ENCODE results near the gene BCOR.
A peak's percentile ranks its signal among the peaks of the same experiment; 100 is the strongest.

BCOR gene

GRCh38 chrX:40106676-40107290, 9.0 kb upstream of the BCOR start:
- H3K4me3 ChIP-seq: peak overlapping the region; percentile 69
- TF ChIP-seq Cebpa-rat (IDR thresholded peaks at IDR 0.05): no peak
- peak overlapping the region; percentile 72 for H3K9ac ChIP-seq
- peaks cover 5% of the 10 kb centered on the region for H3K27me3 ChIP-seq
- H3K27ac ChIP-seq: peak overlapping the region; percentile 82
- peaks cover 70% of the 10 kb centered on the region for H3K4me1 ChIP-seq
- H3K4me2 ChIP-seq: peak overlapping the region; percentile 87
- peaks cover 93% of the 10 kb centered on the region for H4K20me1 ChIP-seq
- H3K36me3 ChIP-seq: peaks cover 9% of the 10 kb centered on the region; the same call in 1 of the 2 replicates
- H3K9me3 ChIP-seq: peaks cover 73% of the 10 kb centered on the region

- peak overlapping the region; percentile 69 for H3K4me3 ChIP-seq
- peaks cover 93% of the 10 kb centered on the region for H4K20me1 ChIP-seq
- H3K9ac ChIP-seq: peak overlapping the region; percentile 77
- peaks cover 9% of the 10 kb centered on the region; the same call in 1 of the 2 replicates for H3K36me3 ChIP-seq
- H3K4me2 ChIP-seq: peak overlapping the region; percentile 89
- H3K4me1 ChIP-seq: peaks cover 70% of the 10 kb centered on the region
- H3K27ac ChIP-seq: peak overlapping the region; percentile 84
- TF ChIP-seq Cebpa-rat (IDR thresholded peaks at IDR 0.05): no peak
- H3K9me3 ChIP-seq: peaks cover 76% of the 10 kb centered on the region
- H3K27me3 ChIP-seq: peaks cover 12% of the 10 kb centered on the region
Observed at GRCh38 chrX:40105835-40106675, 8.3 kb upstream of the BCOR start.

DNA sequence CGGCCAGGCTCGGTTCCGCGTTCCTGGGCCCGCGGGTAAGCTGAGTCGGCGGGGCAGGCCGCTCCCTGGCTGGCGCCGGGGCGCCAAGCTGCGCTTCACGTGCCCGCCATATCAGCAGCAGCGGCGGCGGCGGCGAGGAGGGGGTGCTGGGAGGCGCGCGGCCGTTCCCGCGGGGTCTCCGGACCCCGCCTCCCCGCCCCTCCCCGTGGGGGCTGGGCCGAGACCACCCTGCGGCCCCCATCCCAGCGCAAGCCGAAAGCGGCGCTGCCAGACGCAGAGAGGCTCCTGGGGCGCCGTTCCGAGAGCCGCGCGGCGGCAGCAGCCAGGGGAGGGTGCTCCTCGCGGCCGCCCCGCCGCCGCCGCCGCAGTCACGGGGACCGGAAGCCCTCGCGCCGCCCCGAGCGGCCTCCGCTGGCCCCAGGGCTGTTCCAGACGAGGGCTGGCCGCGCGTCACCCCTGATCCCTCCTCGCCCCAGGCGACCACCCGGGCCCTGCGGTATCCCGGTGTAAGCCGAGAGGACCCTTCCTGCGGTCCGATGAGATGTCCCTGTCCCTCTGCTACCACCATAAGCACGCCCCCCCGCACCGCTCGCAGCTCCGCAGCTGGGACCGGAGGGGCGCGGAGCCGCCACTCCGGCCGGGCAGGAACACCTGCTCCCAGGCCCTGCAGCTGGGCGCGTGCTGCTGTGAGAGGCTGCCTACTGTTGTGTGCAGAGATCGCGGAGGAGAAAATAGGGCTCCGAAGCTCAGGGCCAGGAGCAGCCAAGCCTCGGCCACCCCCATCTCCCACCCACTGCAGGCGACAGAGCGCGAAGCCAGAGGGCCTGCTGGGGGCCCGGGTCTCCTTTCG, 7.5 kb upstream of the BCOR start:
- H4K20me1 ChIP-seq: peaks cover 93% of the 10 kb centered on the region
- peak overlapping the region; percentile 89 for H3K4me2 ChIP-seq
- H3K9ac ChIP-seq: peak overlapping the region; percentile 77
- peaks cover 9% of the 10 kb centered on the region; the same call in 1 of the 2 replicates for H3K36me3 ChIP-seq
- H3K4me1 ChIP-seq: peaks cover 73% of the 10 kb centered on the region
- peaks cover 76% of the 10 kb centered on the region for H3K9me3 ChIP-seq
- H3K4me3 ChIP-seq: peak overlapping the region; percentile 69
- peak overlapping the region; percentile 84 for H3K27ac ChIP-seq
- peaks cover 16% of the 10 kb centered on the region for H3K27me3 ChIP-seq
- no peak for TF ChIP-seq Cebpa-rat (IDR thresholded peaks at IDR 0.05)

- Histone ChIP-seq H3K4me1 (peaks cover 77% of the 10 kb centered on the region), H3K9me3 (peaks cover 78% of the 10 kb centered on the region)
Observed at GRCh38 chrX:40104630-40104984, 6.8 kb upstream of the BCOR start.

DNA sequence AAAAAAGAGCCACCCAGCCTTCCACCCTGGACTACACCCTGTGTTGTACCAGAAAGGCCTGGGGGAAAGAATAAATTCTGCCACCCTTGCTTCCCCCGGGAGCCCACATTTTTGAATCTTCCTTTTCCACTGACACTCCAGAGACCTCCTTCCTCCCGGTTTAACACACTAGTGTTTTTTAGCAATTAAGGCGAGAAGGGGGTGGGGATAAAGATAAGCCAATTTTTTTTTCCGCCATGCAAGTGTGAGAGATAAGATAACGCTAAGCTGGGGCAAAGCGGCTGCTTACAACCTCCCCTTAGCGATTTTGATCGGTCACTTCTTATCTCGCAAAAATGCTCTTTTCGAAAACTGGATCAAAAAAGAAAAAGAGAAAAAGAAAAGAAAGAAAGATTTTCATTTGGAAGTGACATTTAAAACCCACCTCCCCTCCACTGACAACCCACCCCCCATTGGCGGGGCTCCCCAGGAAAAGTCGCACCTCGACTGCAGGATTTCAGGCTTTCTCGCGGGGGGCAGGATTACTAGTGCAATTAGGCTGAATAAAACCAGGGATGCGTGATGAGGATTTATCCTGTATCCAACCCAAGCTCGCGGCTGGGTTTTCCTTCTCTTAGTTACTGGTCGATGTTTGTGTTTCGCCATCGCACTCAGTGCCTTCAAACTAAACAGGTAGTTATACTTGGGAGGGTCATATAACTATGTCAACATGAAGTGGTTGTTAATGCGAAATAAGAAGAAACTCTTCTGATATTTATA, 6.0 kb upstream of the BCOR start:
- Histone ChIP-seq H3K4me2 (peak overlapping the region; percentile 89), H3K36me3 (peaks cover 9% of the 10 kb centered on the region; the same call in 1 of the 2 replicates), H3K9ac (0 out of 2 replicates have a peak overlapping the region, but pooled peaks have one; percentile 34), H3K27ac (no peak overlapping the region), H4K20me1 (peaks cover 91% of the 10 kb centered on the region), H3K9me3 (peaks cover 71% of the 10 kb centered on the region), H3K4me1 (peaks cover 82% of the 10 kb centered on the region), H3K4me3 (no peak overlapping the region), H3K27me3 (peaks cover 16% of the 10 kb centered on the region)
- TF ChIP-seq Cebpa-rat (IDR thresholded peaks at IDR 0.05): no peak

More at GRCh38 chrX:40104630-40104984, 6.8 kb upstream of the BCOR start:
- Histone ChIP-seq H3K27ac (peak overlapping the region; percentile 84), H3K9ac (peak overlapping the region; percentile 77), H3K4me2 (peak overlapping the region; percentile 89), H3K36me3 (peaks cover 9% of the 10 kb centered on the region; the same call in 1 of the 2 replicates), H3K27me3 (peaks cover 16% of the 10 kb centered on the region), H4K20me1 (peaks cover 93% of the 10 kb centered on the region), H3K4me3 (peak overlapping the region; percentile 69)
- no peak for TF ChIP-seq Cebpa-rat (IDR thresholded peaks at IDR 0.05)

DNA sequence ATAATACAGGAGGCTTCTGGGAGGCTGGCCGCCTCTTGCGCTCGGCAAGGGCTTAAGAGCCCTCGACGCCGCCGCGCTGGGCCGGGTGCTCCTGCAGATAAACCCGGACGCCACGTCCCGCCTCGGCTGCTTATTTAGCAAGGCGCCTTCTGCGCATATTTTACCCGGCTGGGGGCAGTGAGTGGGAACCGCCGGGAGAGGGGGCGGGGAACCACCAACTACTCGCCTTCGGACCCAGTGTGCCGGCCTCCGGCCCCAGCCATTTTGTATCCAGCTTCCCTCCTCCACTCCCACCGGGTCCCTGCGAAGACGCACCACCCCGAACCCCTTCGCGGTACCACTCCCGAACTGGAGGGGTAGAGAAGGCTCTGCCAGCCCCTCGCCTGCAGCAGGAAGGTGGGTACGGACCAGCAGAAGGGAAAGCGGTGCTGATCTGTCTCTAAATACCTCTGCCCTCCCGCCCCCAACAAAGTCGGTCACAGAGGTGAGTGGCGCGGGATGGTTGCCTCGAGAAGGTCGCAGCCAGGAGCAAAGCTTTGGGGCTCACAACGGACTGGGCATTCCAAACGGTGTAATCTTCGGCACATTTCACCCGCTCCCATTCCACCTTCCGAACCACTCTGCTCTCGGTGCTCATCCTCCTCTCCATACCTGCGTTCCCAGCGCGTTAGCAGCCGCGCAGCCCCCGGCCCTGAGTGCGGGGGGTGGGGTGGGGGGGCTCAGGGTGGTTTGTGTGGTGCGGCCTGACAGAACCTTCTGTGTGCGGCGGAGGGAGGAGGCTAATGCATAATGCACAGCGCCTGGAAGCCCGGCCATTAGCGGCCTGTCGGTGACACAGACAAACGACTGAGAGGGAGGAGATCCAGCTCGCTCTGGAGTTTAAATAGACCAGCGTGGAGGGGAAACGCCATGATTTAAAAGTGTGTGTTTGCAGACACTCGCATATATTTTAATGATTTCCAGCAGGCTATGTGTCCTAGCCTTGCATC, 4.9 kb upstream of the BCOR start:
- no peak for TF ChIP-seq Cebpa-rat (IDR thresholded peaks at IDR 0.05)
- peak overlapping the region; percentile 89 for H3K4me2 ChIP-seq
- peaks cover 68% of the 10 kb centered on the region for H3K9me3 ChIP-seq
- peaks cover 86% of the 10 kb centered on the region for H4K20me1 ChIP-seq
- H3K27ac ChIP-seq: no peak overlapping the region
- H3K27me3 ChIP-seq: peaks cover 16% of the 10 kb centered on the region
- peaks cover 9% of the 10 kb centered on the region; the same call in 1 of the 2 replicates for H3K36me3 ChIP-seq
- no peak overlapping the region for H3K4me3 ChIP-seq
- 0 out of 2 replicates have a peak overlapping the region, but pooled peaks have one; percentile 34 for H3K9ac ChIP-seq
- H3K4me1 ChIP-seq: peaks cover 71% of the 10 kb centered on the region

DNA sequence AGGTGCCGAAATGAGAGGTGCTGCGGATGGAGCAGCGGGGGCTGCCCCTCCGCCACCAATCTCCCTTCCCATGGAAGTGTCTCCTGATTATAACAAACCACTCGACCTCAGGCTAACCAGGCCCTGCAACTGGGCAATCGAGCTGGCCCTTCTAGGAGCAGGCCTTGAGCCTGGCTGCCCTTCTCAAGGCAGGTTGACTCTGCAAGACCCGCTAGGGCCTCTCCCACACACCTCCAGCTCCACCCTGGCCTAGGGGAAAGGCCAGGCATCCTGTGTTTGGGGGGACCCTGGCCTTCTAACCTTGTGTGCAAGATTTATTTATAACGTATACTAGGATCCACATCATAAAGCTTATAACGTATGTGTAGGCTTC, 3.7 kb upstream of the BCOR start:
- Histone ChIP-seq H3K9me3 (peaks cover 63% of the 10 kb centered on the region), H3K4me2 (peak overlapping the region; percentile 89), H3K4me1 (peaks cover 62% of the 10 kb centered on the region), H3K27ac (peak overlapping the region; percentile 56; the same call in 1 of the 2 replicates), H3K4me3 (peak overlapping the region; percentile 37), H3K27me3 (peaks cover 16% of the 10 kb centered on the region), H3K36me3 (peaks cover 9% of the 10 kb centered on the region; the same call in 1 of the 2 replicates), H3K9ac (peak overlapping the region; percentile 55; the same call in 1 of the 2 replicates), H4K20me1 (peaks cover 77% of the 10 kb centered on the region)
- no peak for TF ChIP-seq Cebpa-rat (IDR thresholded peaks at IDR 0.05)
